IPS-15b (cell line): ENCODE measurements around the gene MBLAC1.
A peak's percentile ranks its signal among the peaks of the same experiment; 100 is the strongest.

Experiments
- H3K27me3 ChIP-seq: one replicate; pipeline ENCODE4 v1.6.1; 2013; ENCODE audit warnings: low read length; ENCODE audit not compliant: control insufficient read depth, insufficient read depth
- H3K36me3 ChIP-seq: one replicate; pipeline ENCODE4 v1.6.1; 2013; ENCODE audit warnings: low read length; ENCODE audit not compliant: control insufficient read depth, insufficient read depth
- H3K4me1 ChIP-seq: one replicate; pipeline ENCODE4 v1.6.1; 2013; ENCODE audit warnings: mild to moderate bottlenecking, low read length; ENCODE audit not compliant: control insufficient read depth, insufficient read depth
- H3K4me3 ChIP-seq: one replicate; pipeline ENCODE4 v1.5.1; 2013; ENCODE audit warnings: low read depth, low read length
- H3K9ac ChIP-seq: one replicate; pipeline ENCODE4 v1.6.1; 2013; ENCODE audit warnings: low read depth, mild to moderate bottlenecking, low read length
- H3K9me3 ChIP-seq: one replicate; pipeline ENCODE4 v1.6.1; 2013; ENCODE audit warnings: mild to moderate bottlenecking, low read length; ENCODE audit not compliant: control insufficient read depth, insufficient read depth

The MBLAC1 gene

GRCh38 chr7:100152404-100152803 is 25.6 kb downstream of the MBLAC1 start:
- Histone ChIP-seq H3K9ac (no peak overlapping the region), H3K4me3 (no peak overlapping the region), H3K27me3 (no peaks in the 10 kb centered on the region), H3K36me3 (peaks cover 40% of the 10 kb centered on the region), H3K4me1 (peaks cover 10% of the 10 kb centered on the region), H3K9me3 (no peaks in the 10 kb centered on the region)

GRCh38 chr7:100152937-100153666 is 26.3 kb downstream of the MBLAC1 start:
- Histone ChIP-seq H3K36me3 (peaks cover 40% of the 10 kb centered on the region), H3K9me3 (no peaks in the 10 kb centered on the region), H3K4me1 (peaks cover 10% of the 10 kb centered on the region)

GRCh38 chr7:100153708-100154535 is 27.2 kb downstream of the MBLAC1 start:
- H3K36me3 ChIP-seq, result peaks cover 40% of the 10 kb centered on the region
- H3K4me1 ChIP-seq, result peaks cover 8% of the 10 kb centered on the region
- H3K9me3 ChIP-seq, result no peaks in the 10 kb centered on the region
- H3K27me3 ChIP-seq, result no peaks in the 10 kb centered on the region
- no peak overlapping the region for H3K9ac ChIP-seq
- H3K4me3 ChIP-seq, result no peak overlapping the region

More at GRCh38 chr7:100152937-100153666, 26.3 kb downstream of the MBLAC1 start:
- Histone ChIP-seq H3K27me3 (no peaks in the 10 kb centered on the region), H3K9ac (no peak overlapping the region), H3K4me3 (no peak overlapping the region)

- peaks cover 8% of the 10 kb centered on the region for H3K4me1 ChIP-seq
- no peaks in the 10 kb centered on the region for H3K9me3 ChIP-seq
- no peaks in the 10 kb centered on the region for H3K27me3 ChIP-seq
- no peak overlapping the region for H3K9ac ChIP-seq
- no peak overlapping the region for H3K4me3 ChIP-seq
- H3K36me3 ChIP-seq, result peaks cover 40% of the 10 kb centered on the region
Observed at GRCh38 chr7:100154651-100155491, 28.1 kb downstream of the MBLAC1 start.

- no peak overlapping the region for H3K9ac ChIP-seq
- H3K4me3 ChIP-seq, result no peak overlapping the region
- H3K36me3 ChIP-seq, result peaks cover 40% of the 10 kb centered on the region
- H3K4me1 ChIP-seq, result peaks cover 8% of the 10 kb centered on the region
- H3K9me3 ChIP-seq, result no peaks in the 10 kb centered on the region
- H3K27me3 ChIP-seq, result no peaks in the 10 kb centered on the region
Observed at GRCh38 chr7:100155553-100156317, 29.0 kb downstream of the MBLAC1 start.

- Histone ChIP-seq H3K36me3 (peaks cover 40% of the 10 kb centered on the region), H3K9me3 (no peaks in the 10 kb centered on the region), H3K9ac (no peak overlapping the region), H3K4me1 (peaks cover 8% of the 10 kb centered on the region), H3K27me3 (no peaks in the 10 kb centered on the region), H3K4me3 (peak overlapping the region; percentile 42)
Observed at GRCh38 chr7:100156331-100157068, 29.7 kb downstream of the MBLAC1 start.

- Histone ChIP-seq H3K36me3 (peaks cover 40% of the 10 kb centered on the region), H3K9me3 (no peaks in the 10 kb centered on the region), H3K4me3 (peak overlapping the region; percentile 42), H3K27me3 (no peaks in the 10 kb centered on the region), H3K9ac (no peak overlapping the region), H3K4me1 (peaks cover 8% of the 10 kb centered on the region)
Observed at GRCh38 chr7:100157069-100157333, 30.2 kb downstream of the MBLAC1 start.

- no peaks in the 10 kb centered on the region for H3K27me3 ChIP-seq
- peak overlapping the region; percentile 42 for H3K4me3 ChIP-seq
- H3K9me3 ChIP-seq, result no peaks in the 10 kb centered on the region
- H3K9ac ChIP-seq, result peak overlapping the region; percentile 56
- peaks cover 40% of the 10 kb centered on the region for H3K36me3 ChIP-seq
- H3K4me1 ChIP-seq, result peaks cover 3% of the 10 kb centered on the region
Observed at GRCh38 chr7:100157334-100158228, 30.8 kb downstream of the MBLAC1 start.

- Histone ChIP-seq H3K36me3 (peaks cover 35% of the 10 kb centered on the region), H3K9ac (peak within 1 kb of the TSS; percentile 56), H3K4me3 (peak within 1 kb of the TSS; percentile 42), H3K27me3 (no peaks in the 10 kb centered on the region), H3K4me1 (peaks cover 2% of the 10 kb centered on the region), H3K9me3 (no peaks in the 10 kb centered on the region)
Observed at GRCh38 chr7:100158229-100159098, 31.7 kb downstream of the MBLAC1 start, which contains the start of gene TRAPPC14. TRAPPC14 (minus strand) TSS chr7:100158723; CDS start chr7:100158499, 224 bp downstream.
